SK-N-SH treated with all-trans-retinoic acid at 6 μM for 48 hours (cell line): ENCODE results near the gene XYLB.

ENCODE experiments used
- ATAC-seq: fragments of 200-7000 bp; cut with Tn5 transposase; 3 replicates; pipeline ENCODE4 v1.9.1; 2020; ENCODE audit warnings: mild to moderate bottlenecking, moderate library complexity
- ARNTL ChIP-seq: fragments of 450-650 bp; formaldehyde crosslinking; IDR thresholded peaks from 2 replicates; pipeline ENCODE4 v1.5.0; 2020; ENCODE audit warnings: low read depth, mild to moderate bottlenecking, moderate library complexity, borderline replicate concordance
- CREB5 ChIP-seq: fragments of 250-450 bp; sonication (Bioruptor Pico); IDR thresholded peaks from 2 replicates; pipeline ENCODE4 v1.5.1; 2020; ENCODE audit warnings: low read depth, mild to moderate bottlenecking, moderate library complexity
- CSDC2 ChIP-seq: fragments of 250-450 bp; sonication (Bioruptor Pico); IDR thresholded peaks from 2 replicates; pipeline ENCODE4 v1.5.0; 2020; ENCODE audit warnings: mild to moderate bottlenecking, moderate library complexity
- CSRNP3 ChIP-seq: fragments of 250-450 bp; sonication (Bioruptor Pico); IDR thresholded peaks from 2 replicates; pipeline ENCODE4 v1.5.1; 2021; ENCODE audit warnings: mild to moderate bottlenecking, moderate library complexity
- ESRRG ChIP-seq: fragments of 250-450 bp; sonication (Bioruptor Pico); IDR thresholded peaks from 2 replicates; pipeline ENCODE4 v1.6.1; 2021; ENCODE audit warnings: mild to moderate bottlenecking
- GLIS3 ChIP-seq: fragments of 250-450 bp; sonication (Bioruptor Pico); IDR thresholded peaks from 2 replicates; pipeline ENCODE4 v1.5.0; 2020; ENCODE audit warnings: mild to moderate bottlenecking, moderate library complexity
- ISL1 ChIP-seq: fragments of 250-450 bp; sonication (Bioruptor Pico); IDR thresholded peaks from 2 replicates; pipeline ENCODE4 v2.1.2; 2022; ENCODE audit warnings: mild to moderate bottlenecking, moderate library complexity
- OSR1 ChIP-seq: fragments of 250-450 bp; sonication (Bioruptor Pico); IDR thresholded peaks from 2 replicates; pipeline ENCODE4 v1.8.0; 2022; ENCODE audit warnings: moderate library complexity, mild to moderate bottlenecking, inconsistent platforms
- PATZ1 ChIP-seq: fragments of 250-450 bp; sonication (Bioruptor Pico); IDR thresholded peaks from 2 replicates; pipeline ENCODE4 v1.8.0; 2020; ENCODE audit warnings: mild to moderate bottlenecking, moderate library complexity, borderline replicate concordance
- POU6F1 ChIP-seq: fragments of 250-450 bp; sonication (Bioruptor Pico); IDR thresholded peaks from 2 replicates; pipeline ENCODE4 v1.8.0; 2021; ENCODE audit warnings: low read depth, mild to moderate bottlenecking, moderate library complexity, borderline replicate concordance
- PPARA ChIP-seq: fragments of 250-450 bp; sonication (Bioruptor Pico); IDR thresholded peaks from 2 replicates; pipeline ENCODE4 v1.5.0; 2020; ENCODE audit warnings: mild to moderate bottlenecking, borderline replicate concordance
- RARB ChIP-seq: fragments of 250-450 bp; sonication (Bioruptor Pico); IDR thresholded peaks from 2 replicates; pipeline ENCODE4 v1.8.0; 2021; ENCODE audit warnings: mild to moderate bottlenecking, moderate library complexity
- SNAI2 ChIP-seq: fragments of 250-450 bp; sonication (Bioruptor Pico); IDR thresholded peaks from 2 replicates; pipeline ENCODE4 v1.5.0; 2020; ENCODE audit warnings: mild to moderate bottlenecking, moderate library complexity
- TCF4 ChIP-seq: fragments of 250-450 bp; sonication (Bioruptor Pico); IDR thresholded peaks from 2 replicates; pipeline ENCODE4 v1.8.0; 2021; ENCODE audit warnings: mild to moderate bottlenecking, moderate library complexity, borderline replicate concordance
- TSHZ2 ChIP-seq: fragments of 250-450 bp; sonication (Bioruptor Pico); IDR thresholded peaks from 2 replicates; pipeline ENCODE4 v1.5.0; 2020; ENCODE audit warnings: mild to moderate bottlenecking, moderate library complexity
- ZC3H10 ChIP-seq: fragments of 250-450 bp; sonication (Bioruptor Pico); IDR thresholded peaks from 2 replicates; pipeline ENCODE4 v1.5.1; 2021; ENCODE audit warnings: mild to moderate bottlenecking, moderate library complexity
- ZFP30 ChIP-seq: fragments of 450-650 bp; formaldehyde crosslinking; IDR thresholded peaks from 2 replicates; pipeline ENCODE4 v1.5.0; 2022; ENCODE audit warnings: mild to moderate bottlenecking, moderate library complexity
- ZNF565 ChIP-seq: fragments of 450-650 bp; formaldehyde crosslinking; conservative IDR thresholded peaks from 2 replicates; pipeline ENCODE4 v1.5.0; 2020; ENCODE audit warnings: low read depth, mild to moderate bottlenecking, moderate library complexity
- ZNF70 ChIP-seq: fragments of 450-650 bp; formaldehyde crosslinking; IDR thresholded peaks from 2 replicates; pipeline ENCODE4 v1.5.0; 2020; ENCODE audit warnings: mild to moderate bottlenecking, moderate library complexity
- ZNF8 ChIP-seq: fragments of 450-650 bp; formaldehyde crosslinking; IDR thresholded peaks from 2 replicates; pipeline ENCODE4 v1.5.0; 2020; ENCODE audit warnings: mild to moderate bottlenecking, moderate library complexity

The XYLB gene

GRCh38 chr3:38331257-38332022 is 15.1 kb upstream of the XYLB start:
- TF ChIP-seq ZFP30 (CRISPR knock-in tag) (no peak), ARNTL (CRISPR knock-in tag) (no peak)
- ATAC-seq = no peak

GRCh38 chr3:38332201-38332600 is 14.4 kb upstream of the XYLB start:
- ATAC-seq = no peak
- no peak for TF ChIP-seq ZNF70 (CRISPR knock-in tag)
- TF ChIP-seq PATZ1 (CRISPR knock-in tag) = no peak
- no peak for TF ChIP-seq CSRNP3 (CRISPR knock-in tag)
- no peak for TF ChIP-seq ISL1 (CRISPR knock-in tag)
- TF ChIP-seq RARB (CRISPR knock-in tag) = no peak
- no peak for TF ChIP-seq CREB5 (CRISPR knock-in tag)
- no peak for TF ChIP-seq POU6F1 (CRISPR knock-in tag)
- TF ChIP-seq ZFP30 (CRISPR knock-in tag) = no peak
- no peak for TF ChIP-seq ZNF565 (CRISPR knock-in tag)
- no peak for TF ChIP-seq OSR1 (CRISPR knock-in tag)
- no peak for TF ChIP-seq PPARA (CRISPR knock-in tag)
- TF ChIP-seq, all 23 proteins: peak for 0

GRCh38 chr3:38334142-38335055 is 12.2 kb upstream of the XYLB start:
- peak; percentile 83 for ATAC-seq
- TF ChIP-seq ZNF8 (CRISPR knock-in tag) (no peak), CSDC2 (CRISPR knock-in tag) (no peak), ISL1 (CRISPR knock-in tag) (no peak), CSRNP3 (CRISPR knock-in tag) (no peak), OSR1 (CRISPR knock-in tag) (no peak), TSHZ2 (no peak), CREB5 (CRISPR knock-in tag) (no peak), ARNTL (CRISPR knock-in tag) (no peak), PATZ1 (CRISPR knock-in tag) (no peak), SNAI2 (CRISPR knock-in tag) (no peak), GLIS3 (CRISPR knock-in tag) (no peak), ZNF70 (CRISPR knock-in tag) (no peak), RARB (CRISPR knock-in tag) (no peak), TCF4 (CRISPR knock-in tag) (no peak), ZC3H10 (CRISPR knock-in tag) (no peak), ESRRG (CRISPR knock-in tag) (no peak)
